ENCODE results near the gene TADA2A. TPM values are rescaled to one million over a fixed set of nuclear protein-coding genes. Genes with fewer than 3 reads are reported as not detected.

Gene TADA2A, protein sequence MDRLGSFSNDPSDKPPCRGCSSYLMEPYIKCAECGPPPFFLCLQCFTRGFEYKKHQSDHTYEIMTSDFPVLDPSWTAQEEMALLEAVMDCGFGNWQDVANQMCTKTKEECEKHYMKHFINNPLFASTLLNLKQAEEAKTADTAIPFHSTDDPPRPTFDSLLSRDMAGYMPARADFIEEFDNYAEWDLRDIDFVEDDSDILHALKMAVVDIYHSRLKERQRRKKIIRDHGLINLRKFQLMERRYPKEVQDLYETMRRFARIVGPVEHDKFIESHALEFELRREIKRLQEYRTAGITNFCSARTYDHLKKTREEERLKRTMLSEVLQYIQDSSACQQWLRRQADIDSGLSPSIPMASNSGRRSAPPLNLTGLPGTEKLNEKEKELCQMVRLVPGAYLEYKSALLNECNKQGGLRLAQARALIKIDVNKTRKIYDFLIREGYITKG
- polyA plus RNA-seq: 22.3 TPM
- long read RNA-seq, donor 1, full-length matches to known transcripts: 3 of 3 reads
- long read RNA-seq, donor 1, partial matches to known transcripts: 0 of 3 reads
- long read RNA-seq, donor 1, other reads (novel, unspliced or antisense): 0 of 3 reads
- long read RNA-seq, donor 2, full-length matches to known transcripts: 3 of 3 reads
- long read RNA-seq, donor 2, partial matches to known transcripts: 0 of 3 reads
- long read RNA-seq, donor 2, other reads (novel, unspliced or antisense): 0 of 3 reads
- long read RNA-seq, donor 3: 0 reads
- long read RNA-seq, donor 4, full-length matches to known transcripts: 1 of 1 reads
- long read RNA-seq, donor 4, partial matches to known transcripts: 0 of 1 reads
- long read RNA-seq, donor 4, other reads (novel, unspliced or antisense): 0 of 1 reads
- long read RNA-seq, donor 5, full-length matches to known transcripts: 2 of 2 reads
- long read RNA-seq, donor 5, partial matches to known transcripts: 0 of 2 reads
- long read RNA-seq, donor 5, other reads (novel, unspliced or antisense): 0 of 2 reads
- long read RNA-seq, donor 6, full-length matches to known transcripts: 2 of 2 reads
- long read RNA-seq, donor 6, partial matches to known transcripts: 0 of 2 reads
- long read RNA-seq, donor 6, other reads (novel, unspliced or antisense): 0 of 2 reads
- long read RNA-seq, donor 7: 0 reads
- long read RNA-seq, donor 8, full-length matches to known transcripts: 2 of 2 reads
- long read RNA-seq, donor 8, partial matches to known transcripts: 0 of 2 reads
- long read RNA-seq, donor 8, other reads (novel, unspliced or antisense): 0 of 2 reads
- long read RNA-seq, donor 9, full-length matches to known transcripts: 5 of 5 reads
- long read RNA-seq, donor 9, partial matches to known transcripts: 0 of 5 reads
- long read RNA-seq, donor 9, other reads (novel, unspliced or antisense): 0 of 5 reads
- long read RNA-seq, donor 10, full-length matches to known transcripts: 4 of 4 reads
- long read RNA-seq, donor 10, partial matches to known transcripts: 0 of 4 reads
- long read RNA-seq, donor 10, other reads (novel, unspliced or antisense): 0 of 4 reads
- long read RNA-seq, donor 11, full-length matches to known transcripts: 4 of 4 reads
- long read RNA-seq, donor 11, partial matches to known transcripts: 0 of 4 reads
- long read RNA-seq, donor 11, other reads (novel, unspliced or antisense): 0 of 4 reads

DNA sequence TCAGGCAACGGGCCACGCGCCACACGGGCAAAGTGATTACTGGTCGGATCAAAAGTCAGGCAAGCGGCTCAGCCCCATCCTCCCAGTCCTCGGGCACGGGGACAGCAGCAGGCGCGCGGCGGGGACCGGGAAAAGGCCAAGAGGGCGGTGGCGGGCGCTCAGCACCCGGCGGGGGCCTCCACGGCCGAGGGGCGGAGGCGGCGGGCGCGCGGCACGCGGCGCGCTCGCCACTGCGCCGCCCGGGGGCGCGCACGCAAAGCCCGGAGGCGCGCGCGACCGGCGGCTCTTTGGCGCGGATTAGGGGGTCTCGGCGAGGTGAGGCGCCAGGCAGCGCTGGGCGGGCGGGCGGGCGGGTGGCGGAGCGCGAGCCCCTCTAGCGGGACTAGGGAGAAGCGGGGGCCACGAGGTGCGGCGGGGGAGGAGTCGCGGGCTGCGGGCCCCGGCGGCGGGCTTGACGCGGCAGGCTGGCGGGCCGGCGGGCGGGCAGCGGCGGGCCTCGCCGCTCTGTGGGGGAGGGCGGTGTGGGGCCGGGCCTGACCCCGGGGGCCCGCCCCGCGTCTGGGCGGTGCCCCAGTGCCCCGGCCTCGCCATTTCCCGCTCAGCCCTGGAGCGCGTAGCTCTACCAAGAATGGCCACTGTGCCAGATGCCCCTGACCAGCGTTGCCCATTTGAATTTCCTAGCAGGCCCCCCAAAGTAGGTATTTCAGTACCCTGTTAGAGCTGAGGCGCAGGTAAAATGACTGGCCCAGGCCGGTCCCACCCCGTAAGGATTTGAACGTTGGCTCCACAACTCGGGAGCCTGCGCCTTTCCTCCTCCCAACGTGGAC is at the start of gene TADA2A, which contains the start of gene ACACA:
TSS of gene TADA2A (plus strand) at position 252 of the 827 bp plus-strand sequence. CDS start 4,480 bp downstream, outside the sequence.
TSS of gene ACACA (minus strand) at position 202 of the 827 bp plus-strand sequence. CDS start 537 bp downstream, outside the sequence.
- Histone ChIP-seq H3K9me3 (ENCODE audit: control insufficient read depth, low read depth, low read length) (no peaks in the 10 kb centered on the region), H3K4me1 (ENCODE audit: control insufficient read depth, insufficient read depth, low read length) (peaks cover 9% of the 10 kb centered on the region)
- 0% methylated on average over 1 of the region's 98 CpGs for WGBS (ENCODE audit: insufficient coverage, low lambda C conversion rate)

DNA sequence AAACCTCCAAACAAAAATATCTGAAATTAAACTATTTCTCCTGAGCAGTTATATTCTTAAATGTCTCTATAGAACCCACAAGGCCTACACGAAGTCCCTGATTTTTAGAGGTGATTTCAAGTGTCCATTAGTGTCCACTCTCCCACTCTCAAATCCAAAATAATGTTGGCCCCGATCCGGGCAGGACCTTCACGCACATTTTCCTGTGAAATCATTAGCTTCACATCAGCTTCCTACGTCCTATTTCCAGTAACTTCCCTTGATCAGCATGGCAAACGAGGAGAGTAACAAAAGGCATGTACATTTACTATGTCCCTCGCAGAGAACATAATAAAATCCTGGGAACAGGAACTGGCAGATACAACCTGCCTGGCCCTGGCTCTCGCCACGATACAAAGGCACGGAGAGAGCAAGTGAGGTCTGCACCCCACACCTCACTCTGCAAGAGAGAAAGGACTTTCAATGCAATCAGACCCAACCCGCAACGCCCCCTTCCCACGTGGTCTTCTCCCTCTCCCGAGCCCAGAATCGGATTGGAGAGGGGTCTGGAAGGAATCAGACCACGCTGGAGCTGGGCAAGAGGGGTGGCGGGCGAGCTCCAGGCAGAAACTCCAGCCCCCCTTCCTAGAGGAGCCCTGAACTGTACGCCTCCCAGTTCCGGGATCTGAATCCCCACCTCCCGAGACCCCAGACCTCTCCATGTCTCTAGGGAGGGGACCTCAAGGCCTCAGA is 48.4 kb upstream of the TADA2A start:
- Histone ChIP-seq H3K27me3 (ENCODE audit: control insufficient read depth, insufficient read depth, low read length) (no peaks in the 10 kb centered on the region), H3K4me1 (ENCODE audit: control insufficient read depth, insufficient read depth, low read length) (peaks cover 10% of the 10 kb centered on the region), H3K27ac (ENCODE audit: low read length) (peak overlapping the region; percentile 84), H3K36me3 (ENCODE audit: control insufficient read depth, insufficient read depth, low read length) (no peaks in the 10 kb centered on the region), H3K9me3 (ENCODE audit: control insufficient read depth, low read depth, low read length) (no peaks in the 10 kb centered on the region), H3K4me3 (ENCODE audit: low read length) (peak overlapping the region; percentile 97)
- DNase-seq: peak; percentile 35 to 68
- WGBS (ENCODE audit: insufficient coverage, low lambda C conversion rate): 12% methylated on average over 3 of the region's 21 CpGs

More for the DNA sequence above, at the start of gene TADA2A, which contains the start of gene ACACA:
- H3K27ac ChIP-seq (ENCODE audit: low read length): peak within 1 kb of the TSS; percentile 92
- H3K4me3 ChIP-seq (ENCODE audit: low read length): peak within 1 kb of the TSS; percentile 83
- DNase-seq: peak; percentile 76 to 91
- H3K27me3 ChIP-seq (ENCODE audit: control insufficient read depth, insufficient read depth, low read length): no peaks in the 10 kb centered on the region
- peaks cover 18% of the 10 kb centered on the region for H3K36me3 ChIP-seq (ENCODE audit: control insufficient read depth, insufficient read depth, low read length)

DNA sequence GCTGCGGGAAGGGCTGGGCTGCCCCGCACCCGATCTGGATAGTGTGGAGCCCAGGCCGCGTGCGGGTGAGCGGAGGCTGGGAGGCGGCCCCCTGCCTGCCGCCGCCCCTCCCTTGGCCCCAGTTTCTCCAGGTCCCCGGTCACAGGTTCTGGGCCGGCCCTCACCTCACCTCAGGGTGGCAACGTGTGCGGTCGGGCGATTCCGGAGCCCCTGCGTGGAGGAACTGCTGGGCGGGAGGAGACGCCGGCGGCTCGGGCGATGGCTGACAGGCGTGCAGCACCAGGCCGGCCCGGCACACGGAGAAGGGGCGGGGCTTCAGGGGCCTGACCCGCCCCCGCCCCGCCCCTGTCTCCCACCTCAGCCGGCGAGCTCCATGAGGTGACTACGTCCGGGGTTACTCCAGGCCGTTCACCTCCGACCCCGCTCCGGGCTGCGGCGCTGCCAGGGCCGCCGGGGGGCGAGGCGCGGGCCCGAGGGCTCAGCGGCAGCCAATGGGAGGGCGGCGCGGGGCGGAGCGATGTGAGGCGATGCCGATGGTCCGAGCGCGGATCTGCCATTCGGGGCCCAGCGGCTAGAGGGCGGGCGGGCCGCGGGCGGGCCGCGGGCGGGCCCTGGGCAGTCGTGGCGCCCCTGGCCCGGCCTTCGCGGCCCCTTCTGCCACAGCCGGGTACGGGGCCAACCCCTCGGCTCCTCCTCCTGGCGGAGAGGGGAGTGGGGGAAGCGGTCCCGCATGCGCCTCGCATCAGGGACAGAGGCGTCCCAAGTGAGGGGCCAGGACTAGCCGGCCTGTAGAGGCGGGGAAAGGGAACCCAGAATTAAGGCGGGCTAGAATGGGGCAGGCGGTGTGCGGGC is 47.6 kb upstream of the TADA2A start:
- Histone ChIP-seq H3K27ac (ENCODE audit: low read length) (peak overlapping the region; percentile 84), H3K4me3 (ENCODE audit: low read length) (peak overlapping the region; percentile 97), H3K4me1 (ENCODE audit: control insufficient read depth, insufficient read depth, low read length) (peaks cover 10% of the 10 kb centered on the region), H3K9me3 (ENCODE audit: control insufficient read depth, low read depth, low read length) (no peaks in the 10 kb centered on the region), H3K27me3 (ENCODE audit: control insufficient read depth, insufficient read depth, low read length) (no peaks in the 10 kb centered on the region), H3K36me3 (ENCODE audit: control insufficient read depth, insufficient read depth, low read length) (no peaks in the 10 kb centered on the region)
- WGBS (ENCODE audit: insufficient coverage, low lambda C conversion rate): no CpG with 5 or more reads among the region's 88 CpGs
- peak; percentile 91 to 95 for DNase-seq

DNA sequence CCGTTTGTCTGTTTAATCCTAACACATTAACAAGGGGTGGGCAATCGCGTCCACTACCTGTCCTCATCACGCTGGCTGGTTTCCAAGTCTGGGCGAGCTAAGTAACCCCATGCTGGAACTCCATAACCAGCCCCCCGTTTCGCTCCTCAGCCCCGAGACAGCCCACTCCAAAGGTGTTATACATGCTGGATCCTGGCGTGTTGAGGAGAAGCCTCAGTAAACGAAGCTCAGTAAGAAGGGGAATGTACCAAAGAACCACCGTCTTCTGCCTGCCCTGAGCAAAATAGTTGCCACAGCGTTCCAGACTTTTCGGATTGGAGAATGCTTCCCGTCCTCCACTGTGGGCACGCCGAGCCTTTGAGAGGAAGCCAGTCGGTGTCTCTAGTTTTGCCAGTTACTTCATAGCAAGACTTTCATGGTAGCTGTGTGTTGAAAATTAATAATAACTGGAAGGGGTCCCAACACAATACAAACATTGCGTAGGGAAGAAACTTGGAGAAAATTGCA is 47.0 kb upstream of the TADA2A start:
- Histone ChIP-seq H3K4me1 (ENCODE audit: control insufficient read depth, insufficient read depth, low read length) (peaks cover 10% of the 10 kb centered on the region), H3K4me3 (ENCODE audit: low read length) (peak overlapping the region; percentile 75), H3K9me3 (ENCODE audit: control insufficient read depth, low read depth, low read length) (no peaks in the 10 kb centered on the region), H3K27ac (ENCODE audit: low read length) (peak overlapping the region; percentile 76), H3K27me3 (ENCODE audit: control insufficient read depth, insufficient read depth, low read length) (no peaks in the 10 kb centered on the region), H3K36me3 (ENCODE audit: control insufficient read depth, insufficient read depth, low read length) (no peaks in the 10 kb centered on the region)
- 60% methylated on average over 1 of the region's 18 CpGs for WGBS (ENCODE audit: insufficient coverage, low lambda C conversion rate)
- DNase-seq: no peak

DNA sequence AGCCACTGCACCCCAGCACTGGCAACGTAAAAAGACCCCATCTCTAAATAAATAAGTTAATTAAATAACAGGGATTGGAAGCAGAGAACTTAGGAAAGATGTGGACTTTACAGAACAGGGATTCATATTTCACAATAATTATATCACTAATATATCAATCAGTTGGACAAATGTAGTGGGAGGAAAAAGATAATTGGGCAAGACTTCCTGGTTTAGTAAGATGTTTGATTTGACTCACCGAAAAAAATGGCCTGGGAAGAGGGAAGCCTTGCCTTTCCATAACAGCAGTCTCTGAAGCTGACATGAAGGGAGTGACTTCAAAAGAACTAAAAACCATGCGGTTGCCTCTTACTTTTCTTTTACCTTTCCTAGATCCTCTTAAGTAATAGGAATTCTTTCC is 46.1 kb upstream of the TADA2A start:
- H3K27ac ChIP-seq (ENCODE audit: low read length): no peak overlapping the region
- no peak overlapping the region for H3K4me3 ChIP-seq (ENCODE audit: low read length)
- no peak for DNase-seq
- peaks cover 10% of the 10 kb centered on the region for H3K4me1 ChIP-seq (ENCODE audit: control insufficient read depth, insufficient read depth, low read length)
- H3K9me3 ChIP-seq (ENCODE audit: control insufficient read depth, low read depth, low read length): no peaks in the 10 kb centered on the region
- no peaks in the 10 kb centered on the region for H3K27me3 ChIP-seq (ENCODE audit: control insufficient read depth, insufficient read depth, low read length)
- H3K36me3 ChIP-seq (ENCODE audit: control insufficient read depth, insufficient read depth, low read length): no peaks in the 10 kb centered on the region
- WGBS (ENCODE audit: insufficient coverage, low lambda C conversion rate): no CpG with 5 or more reads among the region's 3 CpGs

DNA sequence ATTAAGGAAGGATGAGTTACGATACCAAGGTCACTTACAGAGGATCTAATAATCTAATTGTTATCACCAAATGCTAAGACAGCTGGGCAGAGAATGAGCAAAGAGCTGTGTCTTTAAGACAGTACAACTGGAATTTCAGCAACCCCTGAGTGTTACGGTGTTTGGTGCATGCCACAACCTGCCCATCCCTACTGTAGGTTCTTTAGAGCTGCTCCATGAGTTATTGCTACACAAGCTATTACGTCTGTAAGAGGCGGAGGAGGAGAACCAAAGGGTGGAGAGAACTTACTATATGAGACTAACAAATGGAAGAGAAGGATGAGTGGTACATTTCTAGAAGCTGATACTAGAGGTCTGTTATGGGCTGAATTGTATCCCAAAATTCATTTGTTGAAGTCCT is 45.1 kb upstream of the TADA2A start:
- DNase-seq: no peak
- Histone ChIP-seq H3K27me3 (ENCODE audit: control insufficient read depth, insufficient read depth, low read length) (no peaks in the 10 kb centered on the region), H3K36me3 (ENCODE audit: control insufficient read depth, insufficient read depth, low read length) (no peaks in the 10 kb centered on the region), H3K27ac (ENCODE audit: low read length) (no peak overlapping the region), H3K9me3 (ENCODE audit: control insufficient read depth, low read depth, low read length) (no peaks in the 10 kb centered on the region), H3K4me1 (ENCODE audit: control insufficient read depth, insufficient read depth, low read length) (peaks cover 10% of the 10 kb centered on the region), H3K4me3 (ENCODE audit: low read length) (no peak overlapping the region)
- 79% methylated on average over 3 of the region's 4 CpGs for WGBS (ENCODE audit: insufficient coverage, low lambda C conversion rate)

DNA sequence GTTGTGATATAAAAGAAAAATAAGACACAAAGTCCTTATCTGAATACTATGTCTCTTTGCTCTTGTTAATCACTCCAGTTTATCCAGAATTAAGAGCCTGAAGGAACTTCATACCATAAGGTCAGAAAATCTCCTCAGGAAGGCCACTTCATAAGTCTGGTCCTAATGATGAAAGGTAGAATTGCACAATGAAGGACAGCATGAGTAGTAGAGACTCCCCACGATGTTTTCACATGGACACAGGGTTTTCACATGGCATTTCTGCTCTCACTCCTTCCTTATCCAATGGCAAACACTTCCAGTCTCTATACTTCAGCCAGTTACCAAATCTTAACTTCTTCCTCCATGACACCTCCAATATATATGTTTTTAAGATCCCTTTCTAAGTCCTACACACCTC is 41.1 kb upstream of the TADA2A start:
- no peaks in the 10 kb centered on the region for H3K4me1 ChIP-seq (ENCODE audit: control insufficient read depth, insufficient read depth, low read length)
- DNase-seq: no peak
- no CpG with 5 or more reads among the region's 1 CpG for WGBS (ENCODE audit: insufficient coverage, low lambda C conversion rate)

DNA sequence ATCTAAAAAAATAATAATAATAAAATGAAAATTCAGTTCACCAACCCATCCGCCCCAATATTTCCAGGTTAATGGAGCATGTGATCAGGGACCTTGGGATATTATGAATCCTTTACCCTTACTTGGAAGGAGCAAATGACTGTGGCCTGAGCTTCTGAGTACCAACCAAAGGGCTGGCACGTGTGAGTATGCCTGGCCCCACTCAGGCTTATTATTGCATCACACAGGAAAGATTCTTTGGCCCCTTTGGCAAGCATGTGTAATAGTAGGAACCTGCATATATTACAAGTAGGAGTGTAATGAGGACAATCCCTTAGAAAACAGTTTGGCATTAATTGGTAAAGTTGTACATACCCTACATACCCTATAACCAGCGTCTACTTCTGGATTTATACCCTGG is 38.1 kb upstream of the TADA2A start:
- Histone ChIP-seq H3K9me3 (ENCODE audit: control insufficient read depth, low read depth, low read length) (no peaks in the 10 kb centered on the region), H3K27me3 (ENCODE audit: control insufficient read depth, insufficient read depth, low read length) (no peaks in the 10 kb centered on the region), H3K36me3 (ENCODE audit: control insufficient read depth, insufficient read depth, low read length) (no peaks in the 10 kb centered on the region), H3K27ac (ENCODE audit: low read length) (no peak overlapping the region), H3K4me3 (ENCODE audit: low read length) (no peak overlapping the region), H3K4me1 (ENCODE audit: control insufficient read depth, insufficient read depth, low read length) (no peaks in the 10 kb centered on the region)
- WGBS (ENCODE audit: insufficient coverage, low lambda C conversion rate): no CpG with 5 or more reads among the region's 3 CpGs
- DNase-seq: no peak

More for the DNA sequence above, 41.1 kb upstream of the TADA2A start:
- Histone ChIP-seq H3K36me3 (ENCODE audit: control insufficient read depth, insufficient read depth, low read length) (no peaks in the 10 kb centered on the region), H3K9me3 (ENCODE audit: control insufficient read depth, low read depth, low read length) (no peaks in the 10 kb centered on the region), H3K4me3 (ENCODE audit: low read length) (no peak overlapping the region), H3K27ac (ENCODE audit: low read length) (no peak overlapping the region), H3K27me3 (ENCODE audit: control insufficient read depth, insufficient read depth, low read length) (no peaks in the 10 kb centered on the region)
